T-helper 2 cell treated with Interferon-gamma antibody and Interleukin-4, amounts not matched to agents 5 μg/mL and 100 μg/mL, for 36 hours (primary cell): ENCODE measurements around the gene TRPM8.

Experiments
- DNase-seq: peaks from one replicate; pipeline ENCODE4 v3.0.0; 2021; ENCODE audit warnings: low spot score
- H3K27ac Mint-ChIP-seq: one replicate; pipeline ENCODE4 v1.8.0; 2021; ENCODE audit warnings: mild to moderate bottlenecking, mixed read lengths
- H3K27me3 Mint-ChIP-seq: one replicate; pipeline ENCODE4 v1.8.0; 2021; ENCODE audit warnings: low read depth, mixed read lengths
- H3K36me3 Mint-ChIP-seq: one replicate; pipeline ENCODE4 v1.8.0; 2021; ENCODE audit warnings: low read depth, mixed read lengths
- H3K4me1 Mint-ChIP-seq: one replicate; pipeline ENCODE4 v1.8.0; 2021; ENCODE audit warnings: low read depth, mixed read lengths
- H3K4me3 Mint-ChIP-seq: one replicate; pipeline ENCODE4 v1.8.0; 2022; ENCODE audit warnings: mild to moderate bottlenecking, moderate library complexity, mixed read lengths
- H3K9me3 Mint-ChIP-seq: one replicate; pipeline ENCODE4 v1.8.0; 2021; ENCODE audit warnings: mixed read lengths

Gene TRPM8

DNA sequence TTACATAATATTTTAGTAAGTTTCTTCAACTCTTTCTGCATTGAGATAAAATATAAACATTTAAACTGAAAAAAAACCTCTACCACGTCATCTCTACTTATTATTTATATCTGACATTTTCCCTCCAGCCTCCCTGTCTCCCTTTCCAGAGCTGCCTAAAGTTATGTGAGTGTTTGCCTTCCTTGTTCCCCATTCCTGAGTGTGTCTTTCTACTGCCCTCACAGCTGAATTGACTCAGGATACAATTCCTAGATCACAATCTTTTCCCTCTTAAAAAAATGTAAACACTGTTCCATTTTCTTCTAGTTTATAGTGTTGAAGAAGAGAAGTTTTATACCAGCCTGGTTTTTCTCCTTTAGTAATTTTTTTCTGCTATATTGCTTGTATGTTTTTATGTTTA, 5.3 kb downstream of the TRPM8 start:
- H3K36me3 Mint-ChIP-seq = no peaks in the 10 kb centered on the region
- no peak overlapping the region for H3K27ac Mint-ChIP-seq
- H3K27me3 Mint-ChIP-seq = peaks cover 18% of the 10 kb centered on the region
- H3K4me1 Mint-ChIP-seq = peaks cover 5% of the 10 kb centered on the region
- no peak overlapping the region for H3K4me3 Mint-ChIP-seq
- H3K9me3 Mint-ChIP-seq = no peaks in the 10 kb centered on the region
- DNase-seq = no peak

DNA sequence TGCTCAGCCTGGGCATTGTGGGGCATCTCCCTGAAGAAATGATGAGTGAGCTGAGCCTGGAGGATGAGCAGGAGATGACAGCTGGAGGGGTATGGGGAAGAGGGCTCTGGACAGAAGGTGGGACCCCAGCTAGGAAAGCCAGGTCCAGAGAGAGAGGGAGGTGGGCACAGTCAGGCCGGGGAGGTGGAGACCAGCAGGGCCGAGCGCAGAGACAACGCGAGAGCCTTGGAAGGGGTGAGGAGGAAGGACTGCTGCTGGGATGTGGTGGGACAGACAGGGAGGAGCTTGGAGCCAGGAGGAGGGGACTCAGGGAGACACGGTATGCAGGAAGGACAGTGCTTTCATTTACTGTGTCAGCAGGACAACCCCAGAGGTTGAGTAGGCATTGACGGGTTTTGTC, 8.2 kb downstream of the TRPM8 start:
- H3K9me3 Mint-ChIP-seq = no peaks in the 10 kb centered on the region
- no peaks in the 10 kb centered on the region for H3K36me3 Mint-ChIP-seq
- H3K27me3 Mint-ChIP-seq = peaks cover 19% of the 10 kb centered on the region
- H3K27ac Mint-ChIP-seq = no peak overlapping the region
- H3K4me1 Mint-ChIP-seq = no peaks in the 10 kb centered on the region
- DNase-seq = no peak
- no peak overlapping the region for H3K4me3 Mint-ChIP-seq

DNA sequence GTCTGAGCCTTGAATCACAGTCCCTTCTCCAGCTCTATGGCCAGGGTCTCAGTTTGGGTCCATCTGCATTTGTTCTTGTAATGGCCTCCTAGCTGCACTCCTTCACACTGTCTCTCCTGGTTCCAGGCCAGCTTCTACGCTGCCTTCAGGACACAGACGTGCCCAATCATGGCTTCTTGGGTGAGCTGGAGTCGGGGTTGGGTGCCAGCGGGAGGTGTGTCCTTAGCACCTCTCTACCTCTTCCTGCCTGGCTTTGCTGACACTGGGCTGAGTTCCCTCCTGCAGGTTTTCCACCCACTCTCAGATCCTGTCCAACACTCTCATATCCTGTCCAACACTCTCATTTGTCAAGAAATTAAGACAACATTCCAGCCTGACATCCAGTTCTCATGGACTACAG, 9.6 kb downstream of the TRPM8 start:
- Mint-ChIP-seq H3K4me1 (no peaks in the 10 kb centered on the region), H3K9me3 (no peaks in the 10 kb centered on the region), H3K27me3 (peaks cover 30% of the 10 kb centered on the region), H3K36me3 (no peaks in the 10 kb centered on the region), H3K27ac (no peak overlapping the region), H3K4me3 (no peak overlapping the region)
- no peak for DNase-seq

DNA sequence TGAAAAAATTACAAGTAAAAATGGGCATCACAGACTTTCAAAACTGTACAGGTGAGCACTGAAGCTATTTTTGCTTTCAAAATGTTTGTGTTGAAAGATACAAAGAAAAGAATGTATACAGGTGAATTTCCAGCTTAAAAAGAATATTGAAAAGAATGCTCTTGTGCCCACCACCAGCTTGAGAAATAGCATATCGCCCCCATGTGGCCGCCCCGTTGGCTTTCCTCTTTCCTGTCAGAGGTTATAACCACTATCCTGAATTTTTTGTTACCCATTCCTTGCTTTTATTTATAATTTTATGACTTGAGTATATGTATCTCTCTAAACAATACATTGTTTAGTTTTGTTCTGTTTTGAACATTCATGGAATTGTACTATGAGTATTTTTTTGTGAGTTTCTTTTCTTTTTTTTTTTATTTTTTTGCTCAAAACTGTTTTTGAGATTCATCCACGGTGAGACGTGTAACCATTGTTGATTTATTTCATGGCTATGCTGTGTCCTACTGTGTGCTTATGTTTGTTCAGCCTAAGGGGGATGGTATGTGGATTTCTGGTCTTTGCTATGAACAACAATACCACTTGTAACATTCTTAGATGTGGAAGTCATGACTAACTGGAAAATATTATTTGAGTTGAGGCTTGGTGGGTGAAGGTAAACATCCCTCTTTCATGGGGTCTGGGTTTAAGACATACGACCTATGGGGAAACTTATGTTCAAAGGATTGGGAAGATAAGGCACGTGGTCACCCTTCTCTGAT, 11.6 kb downstream of the TRPM8 start:
- Mint-ChIP-seq H3K36me3 (no peaks in the 10 kb centered on the region), H3K4me3 (no peak overlapping the region), H3K9me3 (no peaks in the 10 kb centered on the region), H3K4me1 (no peaks in the 10 kb centered on the region), H3K27ac (no peak overlapping the region), H3K27me3 (peaks cover 29% of the 10 kb centered on the region)
- no peak for DNase-seq

DNA sequence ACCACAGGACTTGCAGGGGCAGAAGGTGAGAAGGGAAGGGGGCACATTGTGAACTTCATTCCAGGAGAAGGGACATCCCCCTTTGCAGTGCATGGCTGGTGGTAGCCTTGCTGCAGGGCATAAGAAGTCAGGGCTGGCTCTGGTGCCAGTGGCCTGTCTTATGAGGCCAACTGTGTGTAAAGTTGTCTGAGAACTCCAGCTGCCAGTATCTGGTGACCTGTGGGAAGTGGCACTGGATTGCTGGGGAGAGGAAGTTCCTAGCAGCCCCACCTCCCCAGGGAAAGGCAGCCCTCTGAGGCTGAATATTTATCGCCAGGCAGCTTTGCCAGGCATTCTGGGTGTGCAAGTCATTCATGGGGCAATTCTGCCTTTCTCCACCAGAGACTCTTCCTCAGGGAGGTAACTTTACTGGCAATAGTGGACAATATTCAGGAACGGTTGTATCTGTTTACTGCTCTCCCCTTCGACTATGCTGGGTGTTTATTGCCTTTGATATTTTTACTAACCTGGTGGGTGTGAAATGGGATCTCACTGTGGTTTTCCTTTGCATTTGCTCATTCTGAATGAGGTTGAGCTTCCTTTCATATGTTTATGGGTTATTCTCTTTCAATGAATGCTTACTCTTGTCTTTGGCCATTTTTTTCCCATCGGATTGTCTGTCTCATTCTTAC, 12.3 kb downstream of the TRPM8 start:
- no peak for DNase-seq
- H3K4me1 Mint-ChIP-seq = no peaks in the 10 kb centered on the region
- H3K36me3 Mint-ChIP-seq = no peaks in the 10 kb centered on the region
- H3K27me3 Mint-ChIP-seq = peaks cover 28% of the 10 kb centered on the region
- no peaks in the 10 kb centered on the region for H3K9me3 Mint-ChIP-seq
- no peak overlapping the region for H3K27ac Mint-ChIP-seq
- no peak overlapping the region for H3K4me3 Mint-ChIP-seq

DNA sequence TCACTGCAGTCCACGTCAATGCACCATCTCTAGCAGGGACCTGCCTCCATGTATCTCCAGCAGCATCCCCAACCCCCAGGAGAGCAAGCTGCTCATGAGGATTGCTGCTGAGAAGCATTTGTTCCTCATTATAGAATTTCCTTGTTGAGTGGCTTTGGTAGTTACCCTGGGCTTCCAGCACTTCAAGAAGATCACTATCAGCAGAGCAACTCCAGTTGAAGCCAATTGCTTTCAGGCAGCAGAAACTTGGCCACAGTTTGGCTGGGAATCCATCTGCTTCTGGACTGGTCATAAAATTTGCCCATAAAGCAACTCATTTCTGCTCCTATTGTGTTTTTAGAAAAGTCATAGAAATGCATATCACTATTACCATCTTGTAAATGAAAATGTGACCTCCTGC, 17.4 kb downstream of the TRPM8 start:
- no peaks in the 10 kb centered on the region for H3K36me3 Mint-ChIP-seq
- no peak overlapping the region for H3K27ac Mint-ChIP-seq
- peaks cover 5% of the 10 kb centered on the region for H3K4me1 Mint-ChIP-seq
- no peaks in the 10 kb centered on the region for H3K9me3 Mint-ChIP-seq
- H3K27me3 Mint-ChIP-seq = peaks cover 35% of the 10 kb centered on the region
- no peak for DNase-seq
- H3K4me3 Mint-ChIP-seq = no peak overlapping the region

DNA sequence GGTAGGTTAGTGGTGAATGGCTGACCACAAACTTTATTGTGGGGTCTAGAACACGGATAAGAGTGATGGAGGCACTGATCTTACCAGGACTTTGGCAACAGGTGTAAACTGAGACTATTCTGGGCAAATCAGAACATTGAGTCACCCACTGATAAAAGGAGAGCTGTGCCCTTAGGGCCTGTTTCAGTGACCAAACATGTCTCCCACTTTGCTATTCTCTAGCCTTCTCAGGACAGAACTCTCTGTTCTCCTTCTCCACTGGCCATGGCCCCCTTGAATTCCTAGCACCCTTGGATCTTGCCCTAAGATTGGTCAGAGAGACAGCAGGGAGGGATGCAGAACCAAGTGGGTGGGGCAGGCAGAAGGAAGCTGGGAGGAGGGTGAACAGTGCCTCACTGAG, 18.3 kb downstream of the TRPM8 start:
- Mint-ChIP-seq H3K4me1 (peaks cover 5% of the 10 kb centered on the region), H3K4me3 (no peak overlapping the region), H3K9me3 (no peaks in the 10 kb centered on the region), H3K27me3 (peaks cover 43% of the 10 kb centered on the region), H3K27ac (no peak overlapping the region), H3K36me3 (no peaks in the 10 kb centered on the region)
- no peak for DNase-seq

DNA sequence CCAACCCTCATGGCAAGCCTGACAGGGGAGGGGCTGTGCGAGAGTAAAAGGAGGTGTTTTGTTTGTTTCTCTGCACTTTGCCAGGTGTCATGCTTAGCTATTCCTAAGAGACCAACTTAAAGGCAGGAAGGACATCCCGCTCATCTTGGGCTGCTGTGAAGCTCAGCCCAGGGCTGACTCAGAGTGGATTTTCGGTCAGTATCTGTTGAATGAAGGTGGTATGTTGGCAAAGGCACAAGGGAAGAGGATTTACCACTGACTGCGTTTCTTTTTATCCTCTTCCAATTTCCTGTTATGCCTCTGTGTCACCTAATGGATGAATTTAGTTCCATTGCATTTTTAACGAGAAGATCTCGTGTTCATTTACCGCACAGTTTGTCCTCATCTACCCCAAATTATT, 18.9 kb downstream of the TRPM8 start:
- Mint-ChIP-seq H3K4me3 (no peak overlapping the region), H3K27me3 (peaks cover 45% of the 10 kb centered on the region), H3K4me1 (peaks cover 5% of the 10 kb centered on the region), H3K9me3 (no peaks in the 10 kb centered on the region), H3K36me3 (no peaks in the 10 kb centered on the region), H3K27ac (no peak overlapping the region)
- no peak for DNase-seq

DNA sequence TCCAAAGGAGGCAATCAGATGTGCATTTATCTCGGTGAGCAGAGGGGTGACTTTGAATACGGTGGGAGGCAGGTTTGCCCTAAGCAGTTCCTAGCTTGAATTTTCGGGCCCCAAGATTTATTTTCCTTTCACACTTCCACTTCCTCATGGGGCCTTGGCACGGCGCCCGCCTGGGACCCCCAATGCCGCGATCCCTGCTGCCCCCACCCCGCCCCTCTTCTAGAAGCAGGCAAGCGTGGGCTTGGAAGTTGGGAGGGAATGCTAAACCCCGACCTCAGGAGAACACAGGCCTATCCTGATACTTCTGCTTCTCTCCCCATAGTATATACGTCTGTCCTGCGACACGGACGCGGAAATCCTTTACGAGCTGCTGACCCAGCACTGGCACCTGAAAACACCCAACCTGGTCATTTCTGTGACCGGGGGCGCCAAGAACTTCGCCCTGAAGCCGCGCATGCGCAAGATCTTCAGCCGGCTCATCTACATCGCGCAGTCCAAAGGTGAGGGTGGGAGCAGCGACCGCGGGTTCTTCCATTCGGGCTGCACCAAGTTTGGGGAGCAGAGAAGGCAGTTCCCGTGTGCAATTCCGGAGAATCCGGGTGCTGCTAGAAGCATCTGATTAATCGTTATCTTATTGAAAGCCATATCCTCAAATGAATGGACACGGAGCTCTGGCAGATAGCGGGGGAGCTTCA, 21.6 kb downstream of the TRPM8 start:
- peaks cover 42% of the 10 kb centered on the region for H3K27me3 Mint-ChIP-seq
- H3K27ac Mint-ChIP-seq = no peak overlapping the region
- no peaks in the 10 kb centered on the region for H3K36me3 Mint-ChIP-seq
- H3K9me3 Mint-ChIP-seq = peaks cover 3% of the 10 kb centered on the region
- no peak for DNase-seq
- peak overlapping the region; percentile 39 for H3K4me3 Mint-ChIP-seq
- peaks cover 5% of the 10 kb centered on the region for H3K4me1 Mint-ChIP-seq

DNA sequence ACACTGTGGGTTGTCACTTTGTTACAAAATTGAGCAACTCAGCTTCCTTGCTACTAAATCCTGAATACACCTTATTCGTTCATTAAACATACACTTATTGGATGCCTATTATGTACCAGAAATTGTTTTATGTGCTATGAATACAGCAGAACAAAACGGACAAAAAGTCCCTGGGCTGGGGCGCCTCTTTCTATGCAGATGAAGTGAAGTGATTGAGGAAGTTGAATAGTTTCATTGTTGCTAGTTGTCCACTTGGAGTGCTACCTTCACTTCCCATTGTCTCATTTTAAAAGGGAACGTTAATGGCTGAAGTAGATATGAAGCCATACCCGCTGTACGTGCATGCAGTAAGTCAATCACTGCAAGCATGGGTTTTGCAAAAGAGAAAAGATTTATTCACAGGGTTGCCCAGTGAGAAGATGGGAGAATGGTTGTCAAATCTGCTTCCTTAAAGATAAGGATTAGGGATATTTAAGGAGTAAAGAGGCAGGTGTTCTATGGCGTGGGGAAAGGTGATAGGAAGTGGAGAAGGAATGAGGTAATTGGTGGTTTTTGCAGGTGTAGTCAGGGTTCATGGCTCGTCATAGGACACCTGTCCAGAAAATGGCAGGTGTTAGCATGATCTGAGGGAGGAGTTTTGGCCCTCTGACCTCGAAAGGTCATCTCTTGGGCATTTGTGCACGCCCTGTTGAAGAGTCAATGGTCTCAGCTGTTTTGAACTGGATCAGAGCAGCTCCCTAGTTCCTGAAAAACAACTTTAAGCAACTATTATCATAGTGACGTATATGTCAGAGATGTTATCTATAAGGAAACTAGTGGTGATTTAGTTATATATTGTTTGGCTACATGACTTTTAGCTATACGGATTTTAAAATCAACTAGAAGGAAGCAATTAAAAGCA, 23.5 kb downstream of the TRPM8 start:
- Mint-ChIP-seq H3K27ac (no peak overlapping the region), H3K9me3 (peaks cover 11% of the 10 kb centered on the region), H3K4me1 (peaks cover 5% of the 10 kb centered on the region), H3K36me3 (no peaks in the 10 kb centered on the region), H3K27me3 (peaks cover 42% of the 10 kb centered on the region), H3K4me3 (no peak overlapping the region)
- DNase-seq = no peak

DNA sequence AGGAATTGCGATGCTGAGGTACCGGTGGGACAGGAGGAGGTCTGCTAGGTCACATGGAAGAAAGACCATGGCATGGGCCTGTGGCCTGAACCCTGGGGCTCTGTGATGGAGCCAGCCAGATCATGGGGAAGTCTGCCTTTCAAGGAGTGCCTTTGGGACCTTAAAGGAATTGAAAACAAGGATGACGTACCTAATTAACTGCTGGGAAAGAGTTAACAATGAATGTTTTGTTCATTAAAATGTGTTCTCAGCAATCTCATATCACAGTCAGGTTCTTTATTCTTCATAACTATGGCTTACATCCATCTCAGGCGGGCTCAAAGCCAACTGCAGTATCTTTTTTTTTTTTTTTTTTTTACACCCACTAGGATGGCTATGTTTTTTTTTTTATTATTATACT, 25.6 kb downstream of the TRPM8 start:
- no peak overlapping the region for H3K27ac Mint-ChIP-seq
- H3K27me3 Mint-ChIP-seq = peaks cover 37% of the 10 kb centered on the region
- no peak for DNase-seq
- no peak overlapping the region for H3K4me3 Mint-ChIP-seq
- H3K36me3 Mint-ChIP-seq = no peaks in the 10 kb centered on the region
- peaks cover 5% of the 10 kb centered on the region for H3K4me1 Mint-ChIP-seq
- peaks cover 11% of the 10 kb centered on the region for H3K9me3 Mint-ChIP-seq

DNA sequence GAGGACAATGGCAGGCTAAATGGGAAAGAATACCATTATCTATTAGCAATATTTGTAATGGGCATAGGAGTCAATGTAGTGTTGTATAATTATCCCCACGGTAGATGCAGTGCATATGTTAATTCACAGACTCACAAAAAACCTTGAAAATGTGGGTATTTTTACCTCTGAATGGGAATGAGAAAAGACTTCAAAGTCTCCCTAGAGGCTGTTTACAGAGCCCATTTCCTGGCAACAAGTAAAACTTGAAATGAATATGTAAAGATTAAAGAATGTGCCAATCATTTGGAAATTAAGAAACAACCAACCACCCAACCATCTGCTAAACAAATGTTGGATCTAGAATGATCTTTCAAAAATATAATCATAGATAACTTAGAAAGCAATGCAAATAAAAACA, 27.1 kb downstream of the TRPM8 start:
- no peak overlapping the region for H3K27ac Mint-ChIP-seq
- H3K4me3 Mint-ChIP-seq = no peak overlapping the region
- no peaks in the 10 kb centered on the region for H3K36me3 Mint-ChIP-seq
- DNase-seq = no peak
- H3K9me3 Mint-ChIP-seq = peaks cover 11% of the 10 kb centered on the region
- peaks cover 29% of the 10 kb centered on the region for H3K27me3 Mint-ChIP-seq
- peaks cover under 1% of the 10 kb centered on the region for H3K4me1 Mint-ChIP-seq

DNA sequence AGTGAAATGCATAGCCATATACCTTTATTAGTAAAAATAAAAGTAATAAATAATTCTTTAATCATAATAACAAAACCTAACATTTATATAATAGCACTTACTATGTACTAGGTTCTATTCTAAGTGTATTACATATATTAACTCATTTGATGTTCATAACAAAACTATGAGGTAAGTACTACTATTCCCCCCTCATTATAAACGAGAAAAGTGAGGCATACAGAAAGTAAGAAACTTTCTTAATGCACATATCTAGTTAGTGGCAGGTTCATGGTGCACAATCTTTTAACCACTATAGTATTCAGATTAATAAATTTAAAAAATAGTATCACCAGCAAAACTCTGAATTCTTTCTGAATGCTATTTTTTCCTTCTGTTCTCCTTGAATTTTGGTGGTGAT, 27.5 kb downstream of the TRPM8 start:
- Mint-ChIP-seq H3K4me3 (no peak overlapping the region), H3K9me3 (peaks cover 11% of the 10 kb centered on the region), H3K27ac (no peak overlapping the region), H3K4me1 (no peaks in the 10 kb centered on the region), H3K36me3 (no peaks in the 10 kb centered on the region), H3K27me3 (peaks cover 26% of the 10 kb centered on the region)
- no peak for DNase-seq
